Measurements from ENCODE around the gene CIROP.

DNA sequence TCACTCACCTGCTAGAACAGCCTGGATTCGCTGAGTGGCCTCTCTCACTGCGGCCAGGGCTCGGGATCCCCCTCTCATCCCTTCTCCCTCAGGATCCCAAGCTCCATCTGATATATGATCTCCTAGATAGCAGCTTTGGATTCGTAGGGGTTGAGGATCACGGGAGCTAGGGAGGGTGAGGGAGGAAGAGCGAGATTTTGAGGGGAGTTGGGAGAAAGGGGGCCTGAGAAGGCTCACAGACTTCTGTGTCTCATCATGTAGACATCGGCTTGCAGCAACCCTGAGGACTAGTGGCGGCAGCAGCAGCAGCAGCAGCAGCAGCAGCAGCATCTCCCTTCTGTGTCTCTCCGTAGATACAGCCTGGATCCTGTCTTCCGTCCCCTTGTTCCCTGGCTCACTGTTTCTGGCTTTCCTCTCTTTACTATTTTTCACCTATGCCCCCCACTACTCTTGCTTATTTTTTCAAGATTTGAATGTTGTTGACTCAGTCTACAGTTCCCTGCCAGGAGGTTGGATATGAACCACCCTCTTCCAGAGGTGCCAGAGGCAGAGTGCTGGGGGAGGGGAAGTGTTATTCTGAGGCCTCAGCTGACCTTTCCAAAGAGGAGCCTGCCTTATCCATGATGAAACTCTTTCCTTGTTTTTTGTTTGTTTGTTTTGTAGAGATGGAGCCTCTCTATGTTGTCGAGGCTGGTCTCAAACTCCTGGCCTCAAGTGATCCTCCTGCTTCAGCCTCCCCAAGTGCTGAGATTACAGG lies at the start of gene CIROP:
- TF ChIP-seq, protein P1, sequence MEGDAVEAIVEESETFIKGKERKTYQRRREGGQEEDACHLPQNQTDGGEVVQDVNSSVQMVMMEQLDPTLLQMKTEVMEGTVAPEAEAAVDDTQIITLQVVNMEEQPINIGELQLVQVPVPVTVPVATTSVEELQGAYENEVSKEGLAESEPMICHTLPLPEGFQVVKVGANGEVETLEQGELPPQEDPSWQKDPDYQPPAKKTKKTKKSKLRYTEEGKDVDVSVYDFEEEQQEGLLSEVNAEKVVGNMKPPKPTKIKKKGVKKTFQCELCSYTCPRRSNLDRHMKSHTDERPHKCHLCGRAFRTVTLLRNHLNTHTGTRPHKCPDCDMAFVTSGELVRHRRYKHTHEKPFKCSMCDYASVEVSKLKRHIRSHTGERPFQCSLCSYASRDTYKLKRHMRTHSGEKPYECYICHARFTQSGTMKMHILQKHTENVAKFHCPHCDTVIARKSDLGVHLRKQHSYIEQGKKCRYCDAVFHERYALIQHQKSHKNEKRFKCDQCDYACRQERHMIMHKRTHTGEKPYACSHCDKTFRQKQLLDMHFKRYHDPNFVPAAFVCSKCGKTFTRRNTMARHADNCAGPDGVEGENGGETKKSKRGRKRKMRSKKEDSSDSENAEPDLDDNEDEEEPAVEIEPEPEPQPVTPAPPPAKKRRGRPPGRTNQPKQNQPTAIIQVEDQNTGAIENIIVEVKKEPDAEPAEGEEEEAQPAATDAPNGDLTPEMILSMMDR (IDR thresholded peaks at IDR 0.05) = no peak
- TF ChIP-seq POLR2A (IDR thresholded peaks at IDR 0.05) = no peak

Measured in heart left ventricle (tissue), 13 donors.